A549 (cell line): ENCODE results near the gene SLC6A19.

Experiments
- CEBPB ChIP-seq, 2 experiments: fragments of >200 bp in 1 of 2; sonication (Bioruptor Twin) in 1 of 2; formaldehyde crosslinking in 1 of 2; IDR thresholded peaks; 2 replicates each; pipeline ENCODE4 v1.6.1; 2012 to 2016
- CTCF ChIP-seq: fragments of >200 bp; sonication (Bioruptor Twin); formaldehyde crosslinking; IDR thresholded peaks from 3 replicates; pipeline ENCODE4 v1.5.1; 2016
- EP300 ChIP-seq, 2 experiments: fragments of >200 bp; sonication (Bioruptor Twin); formaldehyde crosslinking; IDR thresholded peaks; 2 replicates in 1 of 2; 3 replicates in 1 of 2; pipeline ENCODE4 v1.6.1; 2016 to 2017
- HEYL ChIP-seq: fragments of 250-450 bp; sonication (Bioruptor Pico); IDR thresholded peaks from 2 replicates; pipeline ENCODE4 v1.8.0; 2021; ENCODE audit warnings: mild to moderate bottlenecking, moderate library complexity
- NFE2L2 ChIP-seq: fragments of 150-350 bp; conservative IDR thresholded peaks from 2 replicates; pipeline ENCODE4 v1.6.1; 2014; ENCODE audit warnings: low read length
- POLR2A ChIP-seq: IDR thresholded peaks from 2 replicates; pipeline ENCODE4 v1.6.1; 2012; ENCODE audit warnings: mild to moderate bottlenecking, low read length
- RAD21 ChIP-seq, 2 experiments: fragments of >200 bp in 1 of 2; sonication (Bioruptor Twin) in 1 of 2; formaldehyde crosslinking in 1 of 2; IDR thresholded peaks in 1 of 2; conservative IDR thresholded peaks in 1 of 2; 2 replicates in 1 of 2; 3 replicates in 1 of 2; pipeline ENCODE4 v1.6.1; 2012 to 2018; ENCODE audit warnings: inconsistent platforms in 1 of 2
- RARB ChIP-seq: fragments of 250-450 bp; sonication (Bioruptor Pico); IDR thresholded peaks from 2 replicates; pipeline ENCODE4 v1.8.0; 2021; ENCODE audit warnings: mild to moderate bottlenecking, moderate library complexity
- TF ChIP-seq, protein P1 (sequence below): IDR thresholded peaks from 2 replicates; pipeline ENCODE4 v1.6.1; 2012; ENCODE audit warnings: low read depth, borderline replicate concordance

DNA sequence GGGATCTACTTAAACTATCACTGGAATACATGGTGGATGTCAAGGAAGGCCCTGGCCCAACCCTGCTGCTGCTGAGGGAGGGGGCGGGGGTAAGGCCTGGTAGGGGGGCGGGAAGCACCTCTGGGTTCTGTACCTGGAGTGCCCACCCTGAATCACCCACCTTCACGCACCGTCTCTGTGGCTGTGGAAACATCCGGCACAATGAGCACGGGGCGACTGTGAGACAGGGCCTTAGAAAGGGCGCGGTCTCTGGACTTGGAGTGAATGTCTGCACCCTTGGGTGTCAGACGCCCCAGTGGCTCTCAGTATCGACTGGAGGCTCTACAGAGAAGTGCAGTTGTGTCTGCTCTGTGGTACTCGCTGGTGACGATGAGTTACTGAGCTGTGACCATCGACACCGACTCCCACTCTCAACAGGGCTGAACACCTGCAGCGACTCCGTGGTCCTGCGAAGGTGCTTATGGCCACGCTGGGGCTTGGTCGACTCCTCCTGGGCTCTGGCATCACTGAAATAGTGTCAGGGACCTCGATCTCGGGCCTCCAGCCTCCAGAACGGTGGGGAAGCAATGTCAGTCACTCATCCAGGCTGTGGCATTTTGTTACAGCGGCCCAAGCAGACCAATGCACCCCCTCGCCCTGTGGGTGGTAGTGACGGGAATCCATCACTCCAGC, 25.5 kb upstream of the SLC6A19 start:
- TF ChIP-seq CEBPB (IDR thresholded peaks at IDR 0.05) (no peak), POLR2A (no peak), HEYL (CRISPR knock-in tag) (no peak), CTCF (no peak), RARB (no peak), RAD21 (conservative IDR thresholded peaks at IDR 0.05 in 1 of 2, IDR thresholded peaks at IDR 0.05 in 1 of 2) (no peak), EP300 (IDR thresholded peaks at IDR 0.05) (no peak), NFE2L2 (no peak)
- TF ChIP-seq, protein P1, sequence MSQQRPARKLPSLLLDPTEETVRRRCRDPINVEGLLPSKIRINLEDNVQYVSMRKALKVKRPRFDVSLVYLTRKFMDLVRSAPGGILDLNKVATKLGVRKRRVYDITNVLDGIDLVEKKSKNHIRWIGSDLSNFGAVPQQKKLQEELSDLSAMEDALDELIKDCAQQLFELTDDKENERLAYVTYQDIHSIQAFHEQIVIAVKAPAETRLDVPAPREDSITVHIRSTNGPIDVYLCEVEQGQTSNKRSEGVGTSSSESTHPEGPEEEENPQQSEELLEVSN, result no peak
